ENCODE data around the gene SLC14A1. TPM values are rescaled to one million over a fixed set of nuclear protein-coding genes. Genes with fewer than 3 reads are reported as not detected.

Gene SLC14A1
- total RNA-seq, 4 donors from 2014 or later, result 0.95 to 26.0 TPM; not detected in 2

DNA sequence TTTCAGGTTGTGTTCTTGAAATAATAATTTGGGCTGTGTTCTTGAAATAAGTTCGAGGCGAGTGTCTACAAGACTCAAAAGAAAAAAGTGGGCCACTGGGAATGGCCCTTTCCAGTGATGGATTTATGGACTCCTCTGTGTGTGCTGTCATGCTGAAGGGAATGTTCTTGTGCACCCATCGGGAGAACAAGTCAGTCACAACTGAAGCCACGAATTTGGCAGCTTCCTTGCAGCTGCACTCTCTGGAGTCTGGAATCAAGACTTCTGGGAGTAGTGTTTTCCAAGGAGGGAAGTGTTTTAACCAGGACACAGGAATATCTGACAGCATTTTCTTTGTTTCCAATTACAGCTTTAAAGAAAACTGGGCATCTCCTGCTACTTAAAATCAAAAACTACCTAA, 620 bp downstream of the SLC14A1 start:
- intact Hi-C loops (cut with DNase I; ENCODE audit: low total_unique reads), result no loop called here

GRCh38 chr18:45725336-45725735, 1.4 kb downstream of the SLC14A1 start:
- no peak for DNase-seq
- no peaks in the 10 kb centered on the region for H3K9me3 ChIP-seq
- intact Hi-C loops (cut with DNase I; ENCODE audit: low total_unique reads), result no loop called here
- H3K4me1 ChIP-seq, result no peaks in the 10 kb centered on the region
- H3K4me3 ChIP-seq, result no peak overlapping the region
- no peak overlapping the region for H3K27ac ChIP-seq
- no peak for TF ChIP-seq POLR2A (IDR thresholded peaks at IDR 0.05)
- no peak for TF ChIP-seq CTCF (IDR thresholded peaks at IDR 0.05)
- no peaks in the 10 kb centered on the region for H3K27me3 ChIP-seq
- no peaks in the 10 kb centered on the region for H3K36me3 ChIP-seq

More for the DNA sequence above, 620 bp downstream of the SLC14A1 start:
- no peaks in the 10 kb centered on the region for H3K27me3 ChIP-seq
- no peak for TF ChIP-seq POLR2A (IDR thresholded peaks at IDR 0.05)
- TF ChIP-seq CTCF (IDR thresholded peaks at IDR 0.05), result no peak
- DNase-seq, result no peak
- no peaks in the 10 kb centered on the region for H3K9me3 ChIP-seq
- no peaks in the 10 kb centered on the region for H3K36me3 ChIP-seq
- no peak overlapping the region for H3K4me3 ChIP-seq
- H3K4me1 ChIP-seq, result no peaks in the 10 kb centered on the region
- no peak overlapping the region for H3K27ac ChIP-seq

DNA sequence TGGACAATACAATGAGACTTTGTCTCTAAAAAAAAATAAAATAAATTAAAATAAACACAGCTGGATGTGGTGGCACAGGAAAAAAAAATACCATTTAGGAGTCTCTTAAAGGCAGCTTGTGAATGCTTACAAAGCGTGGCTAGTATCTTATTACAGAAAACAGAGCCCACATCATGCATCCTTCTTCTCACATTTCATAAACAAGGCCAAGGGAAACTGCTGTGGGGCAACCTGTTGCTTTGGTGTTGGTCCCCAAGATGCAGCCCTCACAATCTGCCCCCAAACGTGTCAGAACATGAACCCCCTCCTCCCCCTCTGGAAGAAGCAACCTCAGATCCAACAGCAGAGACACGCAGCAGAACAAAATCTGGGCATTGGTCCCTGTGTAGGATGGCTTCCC, 2.6 kb downstream of the SLC14A1 start:
- intact Hi-C loops (cut with DNase I; ENCODE audit: low total_unique reads), result no loop called here
- no peaks in the 10 kb centered on the region for H3K27me3 ChIP-seq
- no peak overlapping the region for H3K27ac ChIP-seq
- H3K9me3 ChIP-seq, result no peaks in the 10 kb centered on the region
- TF ChIP-seq CTCF (IDR thresholded peaks at IDR 0.05) (no peak), POLR2A (IDR thresholded peaks at IDR 0.05) (no peak)
- DNase-seq, result no peak
- no peaks in the 10 kb centered on the region for H3K4me1 ChIP-seq
- H3K4me3 ChIP-seq, result no peak overlapping the region
- H3K36me3 ChIP-seq, result no peaks in the 10 kb centered on the region

- Histone ChIP-seq H3K27ac (no peak overlapping the region), H3K4me1 (no peaks in the 10 kb centered on the region), H3K9me3 (no peaks in the 10 kb centered on the region), H3K36me3 (no peaks in the 10 kb centered on the region), H3K4me3 (no peak overlapping the region), H3K27me3 (no peaks in the 10 kb centered on the region)
- TF ChIP-seq CTCF (IDR thresholded peaks at IDR 0.05), result no peak
- no peak for TF ChIP-seq POLR2A (IDR thresholded peaks at IDR 0.05)
- intact Hi-C loops (cut with DNase I; ENCODE audit: low total_unique reads), result no loop called here
- DNase-seq, result no peak
Measured at GRCh38 chr18:45727068-45727467, 3.1 kb downstream of the SLC14A1 start.

DNA sequence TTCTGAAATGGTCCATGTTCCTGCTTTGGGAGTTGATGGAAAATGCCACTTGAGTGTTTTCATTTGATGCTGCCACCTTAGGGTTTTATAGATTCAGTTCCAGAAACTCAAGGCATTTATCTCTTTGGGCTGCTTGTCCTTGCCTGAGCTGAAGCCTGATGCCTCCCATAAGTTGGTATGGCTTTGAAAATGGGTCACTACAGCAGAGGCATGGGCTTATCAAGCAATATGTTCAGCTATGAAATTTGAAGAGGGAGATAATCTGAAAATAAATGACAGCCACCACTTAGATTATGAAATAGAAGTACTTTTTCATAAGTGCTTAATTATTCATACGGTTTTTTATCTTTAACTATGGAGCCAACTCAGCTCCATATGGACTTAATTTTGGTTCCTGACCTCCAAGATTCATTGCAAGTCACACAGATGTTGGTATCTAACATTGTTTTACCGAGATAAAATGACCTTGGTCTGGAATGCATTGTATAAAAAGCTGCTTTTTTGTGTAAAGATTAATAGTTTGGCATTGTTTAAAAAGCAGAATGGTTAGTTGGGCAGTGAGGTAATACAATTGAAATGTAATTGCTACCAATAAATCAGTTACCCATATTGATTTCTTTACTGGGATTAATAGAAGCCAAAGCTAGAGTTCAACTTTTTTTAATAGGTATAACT, 4.5 kb downstream of the SLC14A1 start:
- TF ChIP-seq CTCF (IDR thresholded peaks at IDR 0.05) (no peak), POLR2A (IDR thresholded peaks at IDR 0.05) (no peak)
- no peak overlapping the region for H3K27ac ChIP-seq
- no peak overlapping the region for H3K4me3 ChIP-seq
- intact Hi-C loops (cut with DNase I; ENCODE audit: low total_unique reads), result no loop called here
- DNase-seq, result no peak
- H3K36me3 ChIP-seq, result no peaks in the 10 kb centered on the region
- H3K4me1 ChIP-seq, result no peaks in the 10 kb centered on the region
- H3K27me3 ChIP-seq, result no peaks in the 10 kb centered on the region
- H3K9me3 ChIP-seq, result no peaks in the 10 kb centered on the region
